GM21423 (cell line): ENCODE results near the gene MED10.
"Not testable (repeated sequence)": the region's sequence is repeated elsewhere in the genome, so short reads cannot be mapped to it uniquely, and the experiment has no call there.

Experiments
- ATAC-seq: cut with Tn5 transposase; IDR thresholded peaks from one replicate; pipeline ENCODE4 v1.9.1; 2021; ENCODE audit warnings: mild to moderate bottlenecking, moderate library complexity; ENCODE audit not compliant: unreplicated experiment

Gene MED10

GRCh38 chr5:6376974-6377520 lies 1.3 kb downstream of the MED10 start:
- no peak for ATAC-seq

- no peak for ATAC-seq
These were observed 5.1 kb downstream of the MED10 start for GRCh38 chr5:6373081-6373846.

GRCh38 chr5:6372251-6373080 lies 5.9 kb downstream of the MED10 start:
- ATAC-seq: no peak

GRCh38 chr5:6371079-6371810 lies 7.1 kb downstream of the MED10 start:
- no peak for ATAC-seq

GRCh38 chr5:6370580-6370979 lies 7.8 kb downstream of the MED10 start:
- ATAC-seq: no peak

GRCh38 chr5:6365977-6366590 lies 12.3 kb downstream of the MED10 start:
- no peak for ATAC-seq

GRCh38 chr5:6365142-6365976 lies 13.0 kb downstream of the MED10 start:
- ATAC-seq: no peak

GRCh38 chr5:6363454-6364011 lies 14.8 kb downstream of the MED10 start:
- not testable (repeated sequence) for ATAC-seq

- no peak for ATAC-seq
These were observed 15.5 kb downstream of the MED10 start for GRCh38 chr5:6362846-6363245.

- ATAC-seq: no peak
These were observed 17.2 kb downstream of the MED10 start for GRCh38 chr5:6361101-6361500.

GRCh38 chr5:6360323-6361072 lies 17.8 kb downstream of the MED10 start:
- ATAC-seq: peak; percentile 21

GRCh38 chr5:6359555-6360322 lies 18.6 kb downstream of the MED10 start:
- peak; percentile 92 for ATAC-seq

GRCh38 chr5:6358434-6358820 lies 19.9 kb downstream of the MED10 start:
- no peak for ATAC-seq

GRCh38 chr5:6357817-6358433 lies 20.4 kb downstream of the MED10 start:
- ATAC-seq: not testable (repeated sequence)

- ATAC-seq: no peak
These were observed 21.7 kb downstream of the MED10 start for GRCh38 chr5:6356578-6357164.

GRCh38 chr5:6355294-6355693 lies 23.1 kb downstream of the MED10 start:
- ATAC-seq: no peak

GRCh38 chr5:6354848-6355247 lies 23.5 kb downstream of the MED10 start:
- no peak for ATAC-seq
